Body of pancreas (tissue), 4 donors: ENCODE data around the gene CDC42EP4.

Source experiments
- CTCF ChIP-seq, 7 experiments: fragments of 450-650 bp in 4 of 7; fragments of 200-600 bp in 3 of 7; sonication (generic) in 3 of 7; IDR thresholded peaks; one replicate each; pipeline ENCODE4 v1.5.1; 2016 to 2019; ENCODE audit warnings: antibody characterized with exemption in 7 of 7
- POLR2A ChIP-seq, 3 donors: fragments of 450-650 bp; IDR thresholded peaks; one replicate each; pipeline ENCODE4 v1.6.1; 2016; ENCODE audit warnings: antibody characterized with exemption in 3 of 3, mild to moderate bottlenecking in 2 of 3

GRCh38 chr17:73336408-73337329 is 24.9 kb upstream of the CDC42EP4 start:
- TF ChIP-seq CTCF (IDR thresholded peaks at IDR 0.05) = no peak
- no peak for TF ChIP-seq POLR2A (IDR thresholded peaks at IDR 0.05)
